ENCODE results near the gene RHOBTB1.
"Not testable (repeated sequence)": the region's sequence is repeated elsewhere in the genome, so short reads cannot be mapped to it uniquely, and the experiment has no call there.

RHOBTB1 gene

GRCh38 chr10:60944058-60944909 is at the start of gene RHOBTB1:
Gene RHOBTB1 (minus strand): TSS chr10:60944185. CDS start chr10:60911542, 32,643 bp downstream.
- DNase-seq: peak; percentile 44

- DNase-seq: no peak
Measured at GRCh38 chr10:60992636-60993035, 48.7 kb upstream of the RHOBTB1 start.

GRCh38 chr10:60990663-60991062 is 46.7 kb upstream of the RHOBTB1 start:
- DNase-seq: no peak

DNA sequence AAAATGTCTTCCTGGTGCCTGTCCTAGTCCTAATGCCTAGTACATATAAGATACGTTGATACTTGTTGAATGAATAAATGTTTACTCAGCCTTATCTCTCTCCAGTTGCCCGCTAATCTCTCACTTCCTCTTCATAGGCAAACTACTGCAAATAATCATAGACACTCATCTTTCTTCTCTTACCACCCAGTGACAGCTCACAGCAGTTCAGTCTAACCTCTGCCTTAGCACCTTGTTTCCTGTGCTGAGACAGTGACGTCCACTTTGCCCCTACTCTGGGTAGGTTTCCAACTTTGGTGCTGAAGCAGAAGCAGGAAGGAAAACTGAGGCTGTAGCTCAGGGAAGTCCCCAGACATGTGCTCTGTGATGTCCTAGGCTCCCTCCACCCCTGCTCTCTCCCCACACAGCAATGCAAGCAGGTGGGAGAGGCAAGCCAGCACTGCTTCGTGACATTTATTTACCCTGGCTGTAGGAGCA is 45.5 kb upstream of the RHOBTB1 start:
- peak; percentile 38 for DNase-seq

GRCh38 chr10:60986791-60987190 is 42.8 kb upstream of the RHOBTB1 start:
- no peak for DNase-seq

DNA sequence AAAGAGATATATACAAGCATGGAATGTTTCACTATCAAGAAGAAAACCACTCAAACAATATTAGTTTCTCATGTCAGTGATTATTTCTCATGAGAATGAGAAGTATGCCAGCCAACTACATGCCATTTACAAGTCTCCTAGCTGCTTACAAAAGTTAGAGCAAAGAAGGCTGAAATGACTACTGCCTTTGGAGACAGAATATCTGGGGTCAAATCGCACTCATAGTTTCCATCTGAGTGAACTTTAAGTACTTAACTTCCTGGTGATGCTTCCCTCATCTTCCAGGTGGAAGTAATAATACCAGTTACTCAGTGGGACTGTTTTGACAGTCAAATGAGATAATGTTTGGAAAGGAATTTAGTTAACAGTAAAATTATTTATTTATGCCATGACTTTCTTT is 42.0 kb upstream of the RHOBTB1 start:
- no peak for DNase-seq

GRCh38 chr10:60980997-60981396 is 37.0 kb upstream of the RHOBTB1 start:
- DNase-seq: no peak

DNA sequence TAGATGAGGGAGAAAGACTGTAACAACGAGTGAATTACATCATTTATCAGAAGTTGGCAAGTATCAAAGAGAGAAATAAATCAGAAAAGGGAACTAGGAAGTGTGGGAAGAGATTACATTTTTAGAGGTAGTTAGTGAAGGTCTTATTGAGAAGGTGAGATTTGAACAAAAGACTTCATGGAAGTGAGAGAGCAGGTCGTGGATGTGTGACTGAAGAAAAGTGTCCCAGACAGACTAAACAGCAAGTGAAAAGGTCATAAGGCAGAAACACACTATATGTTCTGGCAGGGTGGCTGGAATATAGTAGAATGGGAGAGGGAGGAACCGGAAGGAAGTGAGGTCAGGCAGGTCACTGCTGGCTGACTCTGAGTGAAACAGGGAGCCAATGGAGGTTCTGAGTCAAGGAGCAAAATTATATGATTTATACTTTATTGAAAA is 35.7 kb upstream of the RHOBTB1 start:
- no peak for DNase-seq

DNA sequence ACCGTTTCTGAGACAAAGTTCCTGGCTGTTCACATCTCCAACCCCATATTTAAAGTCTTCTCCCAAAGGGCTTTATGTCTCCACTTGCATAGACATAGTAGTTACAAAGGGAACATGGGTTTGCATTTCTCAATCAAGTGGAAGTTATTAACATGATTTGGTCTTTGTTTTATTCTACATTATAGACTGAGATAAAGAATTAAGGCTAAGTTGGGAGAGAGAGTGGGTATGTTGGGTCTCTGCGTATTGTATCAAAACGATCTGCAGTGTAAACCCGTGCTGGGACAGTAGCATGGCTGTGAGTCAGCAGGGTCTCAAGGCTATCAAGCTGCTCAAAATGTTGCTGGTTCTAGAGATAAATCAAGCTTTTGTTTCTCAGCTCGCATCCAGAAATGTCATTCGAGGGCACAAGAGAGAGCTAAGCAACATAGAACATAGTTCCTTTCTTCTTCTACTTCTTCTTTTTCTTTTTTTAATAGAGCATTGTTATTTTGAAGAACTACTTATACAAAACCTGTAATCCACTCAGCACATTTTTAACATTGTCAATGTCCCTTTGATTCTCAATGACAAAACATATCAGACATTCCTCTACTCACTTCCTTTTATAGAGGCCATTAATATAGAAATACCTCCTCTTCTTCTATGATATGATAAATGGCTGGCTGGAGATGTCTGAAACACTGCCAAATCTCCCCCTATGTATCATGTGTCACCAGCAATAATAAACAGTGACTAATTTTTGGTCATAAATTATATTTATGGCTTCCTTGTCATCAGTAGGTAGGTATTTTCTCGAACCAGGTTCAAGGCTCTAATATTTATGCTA is 34.5 kb upstream of the RHOBTB1 start:
- DNase-seq: no peak

- no peak for DNase-seq
Measured at GRCh38 chr10:60977161-60978122, 33.5 kb upstream of the RHOBTB1 start.

DNA sequence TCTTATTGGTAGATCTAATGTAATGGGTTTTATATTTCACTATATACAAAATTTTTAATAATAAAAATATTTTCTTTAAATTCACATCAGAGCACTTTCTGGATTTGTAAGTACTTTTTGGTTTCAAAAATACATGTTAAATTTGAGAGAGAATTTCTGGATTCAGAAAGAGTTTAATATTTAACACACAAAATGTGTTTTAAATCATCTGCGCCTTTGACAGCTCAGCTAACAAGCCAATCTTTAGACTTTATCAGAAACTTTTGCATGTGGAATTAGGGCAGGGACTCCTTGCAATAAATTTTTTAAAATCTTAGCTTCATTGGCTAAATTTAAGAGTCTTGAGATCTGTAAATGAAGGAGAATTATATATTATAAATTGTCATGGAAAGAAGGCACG is 32.7 kb upstream of the RHOBTB1 start:
- DNase-seq: no peak

GRCh38 chr10:60975716-60976115 is 31.7 kb upstream of the RHOBTB1 start:
- DNase-seq: no peak

- no peak for DNase-seq
Measured at GRCh38 chr10:60974463-60975149, 30.6 kb upstream of the RHOBTB1 start.

- no peak for DNase-seq
Measured at GRCh38 chr10:60973086-60973485, 29.1 kb upstream of the RHOBTB1 start.

DNA sequence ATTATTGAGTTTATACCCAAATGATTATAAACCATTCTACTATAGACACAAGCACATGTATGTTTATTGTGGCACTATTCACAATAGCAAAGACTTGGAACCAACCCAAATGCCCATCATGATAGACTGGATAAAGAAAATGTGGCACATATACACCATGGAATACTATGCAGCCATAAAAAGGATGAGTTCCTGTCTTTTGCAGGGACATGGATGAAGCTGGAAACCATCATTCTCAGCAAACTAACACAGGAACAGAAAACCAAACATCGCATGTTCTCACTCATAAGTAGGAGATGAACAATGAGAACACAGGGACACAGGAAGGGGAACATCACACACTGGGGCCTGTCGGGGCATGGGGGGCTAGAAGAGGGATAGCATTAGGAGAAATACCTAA is 28.2 kb upstream of the RHOBTB1 start:
- not testable (repeated sequence) for DNase-seq

GRCh38 chr10:60970526-60970925 is 26.5 kb upstream of the RHOBTB1 start:
- no peak for DNase-seq

GRCh38 chr10:60968504-60968903 is 24.5 kb upstream of the RHOBTB1 start:
- DNase-seq: no peak

GRCh38 chr10:60967854-60968484 is 24.0 kb upstream of the RHOBTB1 start:
- no peak for DNase-seq

DNA sequence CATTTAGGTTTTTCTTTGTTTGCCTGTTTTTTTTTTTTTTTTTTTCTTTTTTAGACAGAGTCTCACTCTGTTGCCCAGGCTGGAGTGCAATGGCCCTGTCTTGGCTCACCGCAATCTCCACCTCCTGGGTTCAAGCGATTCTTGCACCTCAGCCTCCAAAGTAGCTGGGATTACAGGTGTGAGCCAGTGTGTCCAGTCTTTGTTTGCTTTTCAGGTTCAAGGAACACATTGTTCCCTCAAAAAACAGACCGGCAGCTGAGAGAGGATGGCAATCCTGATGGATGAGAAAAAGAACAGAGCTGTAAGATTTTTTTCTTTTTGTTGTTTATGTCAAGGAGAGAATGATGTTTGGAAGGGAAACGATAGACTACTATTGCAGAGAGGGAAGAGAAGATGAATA is 23.3 kb upstream of the RHOBTB1 start:
- no peak for DNase-seq

DNA sequence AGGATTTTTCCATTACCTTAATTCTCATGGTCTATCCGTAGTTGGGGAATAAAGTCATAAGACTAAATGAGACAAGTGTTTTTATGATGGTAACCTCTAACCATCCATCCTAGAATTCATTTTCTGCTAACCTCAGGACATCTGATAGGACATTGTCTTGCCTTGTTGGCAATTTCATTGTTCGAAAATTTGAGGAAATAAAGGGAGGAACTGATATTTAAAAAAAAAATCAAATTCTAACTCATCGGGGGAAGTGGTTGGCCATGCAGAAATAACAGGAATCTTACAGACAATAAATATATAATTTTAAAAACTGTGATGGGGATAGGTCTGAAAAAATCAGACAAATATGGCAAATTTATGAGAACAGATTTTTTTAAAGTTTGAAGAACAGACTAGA is 21.7 kb upstream of the RHOBTB1 start:
- no peak for DNase-seq
